Keratinocyte (primary cell): Measurements from ENCODE around the gene PFN1. TPM values are rescaled to one million over a fixed set of nuclear protein-coding genes. Genes with fewer than 3 reads are reported as not detected.

Experiments used
- DNase-seq: peaks from one replicate; pipeline ENCODE4 v3.0.0-alpha.2; 2011; ENCODE audit warnings: low read depth, missing footprints, low spot score
- FAIRE-seq: peaks from 2 replicates; lab custom pipeline; 2011; peaks lifted over from hg19 to GRCh38; lab: Jason Lieb, UNC
- H2AFZ ChIP-seq: 2 replicates; pipeline ENCODE4 v1.6.0; 2012; ENCODE audit warnings: low read length, control low read depth, inconsistent platforms; ENCODE audit not compliant: control insufficient read depth
- H3K27ac ChIP-seq: 2 replicates; pipeline ENCODE4 v1.5.1; 2011; ENCODE audit warnings: low read length; ENCODE audit not compliant: control insufficient read depth, insufficient read depth
- H3K27me3 ChIP-seq: 3 replicates; pipeline ENCODE4 v1.6.0; 2011; ENCODE audit warnings: low read length; ENCODE audit not compliant: control insufficient read depth, insufficient read depth; ENCODE audit errors: extremely low read depth
- H3K36me3 ChIP-seq, 2 experiments: 2 replicates in 1 of 2; 3 replicates in 1 of 2; pipeline ENCODE4 v1.5.1; 2011; ENCODE audit warnings: low read length in 2 of 2, mild to moderate bottlenecking in 1 of 2; ENCODE audit not compliant: control insufficient read depth in 2 of 2, insufficient read depth in 2 of 2; ENCODE audit errors: extremely low read depth in 1 of 2
- H3K4me1 ChIP-seq: 3 replicates; pipeline ENCODE4 v1.5.1; 2011; ENCODE audit warnings: low read length; ENCODE audit not compliant: control insufficient read depth, insufficient read depth; ENCODE audit errors: extremely low read depth
- H3K4me2 ChIP-seq: 3 replicates; pipeline ENCODE4 v1.6.0; 2011; ENCODE audit warnings: low read depth, low read length; ENCODE audit not compliant: control insufficient read depth, insufficient read depth; ENCODE audit errors: extremely low read depth
- H3K4me3 ChIP-seq, 3 experiments: fragments of 200-600 bp in 1 of 3; sonication (generic) in 1 of 3; 2 replicates in 2 of 3; 3 replicates in 1 of 3; pipeline ENCODE4 v1.5.1; 2011 to 2016; ENCODE audit warnings: low read length in 3 of 3, mild to moderate bottlenecking in 3 of 3, control low read depth in 2 of 3, inconsistent platforms in 1 of 3, low read depth in 1 of 3, mixed read lengths in 1 of 3, mixed run types in 1 of 3, moderate library complexity in 1 of 3; ENCODE audit not compliant: control insufficient read depth in 2 of 3, insufficient read depth in 2 of 3; ENCODE audit errors: extremely low read depth in 1 of 3
- H3K79me2 ChIP-seq: 2 replicates; pipeline ENCODE4 v1.6.0; 2012; ENCODE audit warnings: low read length; ENCODE audit not compliant: control insufficient read depth, insufficient read depth
- H3K9ac ChIP-seq: 3 replicates; pipeline ENCODE4 v1.6.0; 2011; ENCODE audit warnings: low read length; ENCODE audit not compliant: control insufficient read depth, insufficient read depth; ENCODE audit errors: extremely low read depth
- H3K9me1 ChIP-seq: 3 replicates; pipeline ENCODE4 v1.6.0; 2011; ENCODE audit warnings: low read length; ENCODE audit not compliant: control insufficient read depth, insufficient read depth; ENCODE audit errors: extremely low read depth
- H3K9me3 ChIP-seq: 2 replicates; pipeline ENCODE4 v1.5.1; 2012; ENCODE audit warnings: low read depth, low read length; ENCODE audit not compliant: control insufficient read depth
- H4K20me1 ChIP-seq: 3 replicates; pipeline ENCODE4 v1.6.0; 2011; ENCODE audit warnings: low read length; ENCODE audit not compliant: control insufficient read depth, insufficient read depth; ENCODE audit errors: extremely low read depth
- CTCF ChIP-seq, 3 experiments: IDR thresholded peaks in 1 of 3; conservative IDR thresholded peaks in 1 of 3; optimal IDR thresholded peaks in 1 of 3; 2 replicates in 2 of 3; 3 replicates in 1 of 3; pipeline versions ENCODE3 to v1.5.1; 2011; ENCODE audit warnings: low read length in 3 of 3, mild to moderate bottlenecking in 3 of 3, moderate library complexity in 2 of 3, control low read depth in 1 of 3, inconsistent platforms in 1 of 3; ENCODE audit not compliant: insufficient read depth in 2 of 3; ENCODE audit errors: extremely low read depth in 1 of 3
- EZH2 ChIP-seq: IDR thresholded peaks from one replicate; pipeline ENCODE4 v1.6.1; 2012; ENCODE audit warnings: inconsistent platforms, mild to moderate bottlenecking, low read length, moderate library complexity
- dilution Hi-C: fragments of 300-500 bp; cut with MboI; formaldehyde crosslinking; loops from one replicate; pipeline ENCODE4 v1.7.0; 2020; ENCODE audit warnings: low sequenced_read_pairs; ENCODE audit not compliant: extremely low pct_ligation_motif_present
- polyA plus RNA-seq, 5 experiments: library from polyadenylated mRNA; depleted of rRNA in 3 of 5; stranded (reverse) in 3 of 5; stranded (forward) in 1 of 5; unstranded in 1 of 5; fragments of >200 nt; gene quantifications; 1 replicate in 1 of 5; 2 replicates in 3 of 5; 3 replicates in 1 of 5; pipeline versions ENCODE4 v1.2.1 to v1.2.3, GENCODE V29; 2011 to 2012; ENCODE audit warnings: missing spikeins in 2 of 5, low read depth in 1 of 5, low replicate concordance in 1 of 5

The PFN1 gene
- polyA plus RNA-seq, 1 donor (not counting 4 experiments of a cell fraction or from before 2014, with no cell fraction given), result 1,435 TPM

GRCh38 chr17:4949321-4950074, 1.2 kb upstream of the PFN1 start:
- TF ChIP-seq CTCF (optimal IDR thresholded peaks at IDR 0.05 in 1 of 3, IDR thresholded peaks at IDR 0.05 in 1 of 3, conservative IDR thresholded peaks at IDR 0.05 in 1 of 3; ENCODE audit: extremely low read depth in 1 of 3, insufficient read depth in 2 of 3, low read length in 3 of 3) (no peak), EZH2 (no peak)
- FAIRE-seq (no peak), DNase-seq (no peak)
- Histone ChIP-seq H3K27me3 (no peaks in the 10 kb centered on the region), H2AFZ (peak overlapping the region; percentile 51), H4K20me1 (peaks cover 14% of the 10 kb centered on the region), H3K9me3 (no peaks in the 10 kb centered on the region), H3K4me1 (peaks cover 34% of the 10 kb centered on the region), H3K36me3 (peaks cover 16 to 22% of the 10 kb centered on the region in 2 experiments), H3K79me2 (peaks cover 33% of the 10 kb centered on the region), H3K27ac (peak overlapping the region; percentile 98), H3K4me3 (peak overlapping the region; percentile 77 to 99 (median 96)), H3K9ac (peak overlapping the region; percentile 94), H3K9me1 (peaks cover 2% of the 10 kb centered on the region), H3K4me2 (peak overlapping the region; percentile 89)
- dilution Hi-C loops, result loop anchor here (10.0 kb wide), 1 partner anchor 55 kb away; no protein-coding TSS in a partner anchor

GRCh38 chr17:4948931-4949320, 596 bp upstream of the PFN1 start:
- Histone ChIP-seq H3K9me3 (no peaks in the 10 kb centered on the region), H3K36me3 (peaks cover 16 to 24% of the 10 kb centered on the region in 2 experiments), H3K4me2 (peak overlapping the region; percentile 89), H3K4me3 (peak overlapping the region; percentile 77 to 99 (median 96)), H3K4me1 (peaks cover 39% of the 10 kb centered on the region), H3K27me3 (no peaks in the 10 kb centered on the region), H3K79me2 (peaks cover 33% of the 10 kb centered on the region), H3K27ac (peak overlapping the region; percentile 98), H2AFZ (peak overlapping the region; percentile 51), H4K20me1 (peaks cover 15% of the 10 kb centered on the region), H3K9me1 (peaks cover 2% of the 10 kb centered on the region), H3K9ac (peak overlapping the region; percentile 94)
- TF ChIP-seq EZH2, result no peak
- no peak for TF ChIP-seq CTCF (optimal IDR thresholded peaks at IDR 0.05 in 1 of 3, IDR thresholded peaks at IDR 0.05 in 1 of 3, conservative IDR thresholded peaks at IDR 0.05 in 1 of 3; ENCODE audit: extremely low read depth in 1 of 3, insufficient read depth in 2 of 3, low read length in 3 of 3)
- dilution Hi-C loops, result loop anchor here (10.0 kb wide), 1 partner anchor 56 kb away; no protein-coding TSS in a partner anchor
- no peak for DNase-seq
- peak; percentile 43 for FAIRE-seq
